Smooth muscle cell (in vitro differentiated cells): ENCODE results near the gene CLOCK. TPM values are rescaled to one million over a fixed set of nuclear protein-coding genes. Genes with fewer than 3 reads are reported as not detected.

ENCODE experiments used
- DNase-seq: peaks from one replicate; lab custom pipeline; 2025; ENCODE audit not compliant: unreplicated experiment; lab: John Stamatoyannopoulos, UW
- H2AFZ ChIP-seq: fragments of 200-600 bp; sonication (generic); 2 replicates; pipeline ENCODE4 v1.6.0; 2016; ENCODE audit warnings: antibody characterized with exemption, low read depth, mild to moderate bottlenecking
- H3F3A ChIP-seq: fragments of 200-600 bp; sonication (generic); 2 replicates; pipeline ENCODE4 v1.6.0; 2017; ENCODE audit warnings: antibody characterized with exemption, low read depth
- H3K27ac ChIP-seq: fragments of 200-600 bp; sonication (generic); 2 replicates; pipeline ENCODE4 v1.5.1; 2016; ENCODE audit warnings: low read depth, mild to moderate bottlenecking
- H3K27me3 ChIP-seq: fragments of 200-600 bp; sonication (generic); 2 replicates; pipeline ENCODE4 v1.6.1; 2016; ENCODE audit warnings: low read depth, mild to moderate bottlenecking
- H3K36me3 ChIP-seq: fragments of 200-600 bp; sonication (generic); 2 replicates; pipeline ENCODE4 v1.5.1; 2016; ENCODE audit warnings: low read depth
- H3K4me1 ChIP-seq: fragments of 200-600 bp; sonication (generic); 2 replicates; pipeline ENCODE4 v1.5.1; 2016; ENCODE audit warnings: low read depth
- H3K4me2 ChIP-seq: fragments of 200-600 bp; sonication (generic); 2 replicates; pipeline ENCODE4 v1.6.0; 2016; ENCODE audit warnings: mild to moderate bottlenecking
- H3K4me3 ChIP-seq: fragments of 200-600 bp; sonication (generic); 2 replicates; pipeline ENCODE4 v1.5.1; 2016; ENCODE audit warnings: mild to moderate bottlenecking
- H3K79me2 ChIP-seq: fragments of 200-600 bp; sonication (generic); 2 replicates; pipeline ENCODE4 v1.6.0; 2016; ENCODE audit warnings: low read depth, mild to moderate bottlenecking
- H3K9ac ChIP-seq: fragments of 200-600 bp; sonication (generic); 2 replicates; pipeline ENCODE4 v1.6.0; 2016; ENCODE audit warnings: low read depth
- H3K9me3 ChIP-seq: fragments of 200-600 bp; sonication (generic); replicated peaks from 2 replicates; pipeline ENCODE4 v1.5.1; 2016; ENCODE audit warnings: low read depth
- H4K20me1 ChIP-seq: fragments of 200-600 bp; sonication (generic); 2 replicates; pipeline ENCODE4 v1.6.0; 2016; ENCODE audit warnings: low read depth
- WGBS: methylation state at CpG from one replicate; pipeline ENCODE4 v1.1.7; 2016; ENCODE audit warnings: low lambda C conversion rate; 5-methylcytosine and 5-hydroxymethylcytosine counted together
- polyA plus RNA-seq: library from polyadenylated mRNA; unstranded; fragments of >200 nt; fragmentation: Nextera tagmentation; extraction: Ambion mirVana; gene quantifications from 2 replicates; pipeline ENCODE4 v1.2.1, GENCODE V29; 2016
- total RNA-seq: library from RNA; depleted of rRNA; stranded (reverse); fragments of >200 nt; gene quantifications from 2 replicates; pipeline ENCODE4 v1.2.3, GENCODE V29; 2014
- TF ChIP-seq, protein P1 (sequence below): fragments of 200-600 bp; sonication (generic); IDR thresholded peaks from 2 replicates; pipeline ENCODE4 v1.5.1; 2017; ENCODE audit warnings: borderline replicate concordance, mild to moderate bottlenecking, antibody characterized with exemption; ENCODE audit not compliant: insufficient read depth, poor library complexity, severe bottlenecking

The CLOCK gene
- total and polyA plus RNA-seq, 2 experiments from 2014 or later: 5.9 to 32.3 TPM

DNA sequence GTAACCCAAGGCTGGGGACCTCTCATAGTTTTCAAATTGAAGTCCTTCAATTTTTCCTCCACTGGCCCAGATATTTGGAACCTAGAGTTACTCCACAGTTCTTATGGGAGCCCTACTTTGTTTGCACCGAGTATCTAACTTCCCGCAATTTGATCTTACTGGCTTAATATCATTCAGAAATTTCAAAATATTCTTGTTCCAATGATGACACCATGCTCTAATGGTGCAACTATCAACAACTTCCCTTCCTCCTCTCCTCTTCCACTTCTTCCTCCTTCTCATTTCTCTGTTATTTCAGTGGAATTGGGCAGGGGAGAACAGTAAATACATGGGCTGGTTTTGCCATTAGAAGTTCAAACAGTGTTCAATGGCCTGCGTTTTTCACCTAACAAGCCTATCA lies 25.1 kb upstream of the CLOCK start:
- WGBS: 92% methylated on average over 3 of the region's 3 CpGs
- no peaks in the 10 kb centered on the region for H4K20me1 ChIP-seq
- no peak overlapping the region for H3K4me2 ChIP-seq
- no peak overlapping the region for H3K27ac ChIP-seq
- no peak overlapping the region for H3K4me3 ChIP-seq
- no peaks in the 10 kb centered on the region for H3K4me1 ChIP-seq
- no peaks in the 10 kb centered on the region for H3K27me3 ChIP-seq
- H2AFZ ChIP-seq: no peak overlapping the region
- no peaks in the 10 kb centered on the region for H3F3A ChIP-seq
- peaks cover 5% of the 10 kb centered on the region for H3K36me3 ChIP-seq
- H3K9me3 ChIP-seq: peaks cover 6% of the 10 kb centered on the region
- TF ChIP-seq, protein P1, sequence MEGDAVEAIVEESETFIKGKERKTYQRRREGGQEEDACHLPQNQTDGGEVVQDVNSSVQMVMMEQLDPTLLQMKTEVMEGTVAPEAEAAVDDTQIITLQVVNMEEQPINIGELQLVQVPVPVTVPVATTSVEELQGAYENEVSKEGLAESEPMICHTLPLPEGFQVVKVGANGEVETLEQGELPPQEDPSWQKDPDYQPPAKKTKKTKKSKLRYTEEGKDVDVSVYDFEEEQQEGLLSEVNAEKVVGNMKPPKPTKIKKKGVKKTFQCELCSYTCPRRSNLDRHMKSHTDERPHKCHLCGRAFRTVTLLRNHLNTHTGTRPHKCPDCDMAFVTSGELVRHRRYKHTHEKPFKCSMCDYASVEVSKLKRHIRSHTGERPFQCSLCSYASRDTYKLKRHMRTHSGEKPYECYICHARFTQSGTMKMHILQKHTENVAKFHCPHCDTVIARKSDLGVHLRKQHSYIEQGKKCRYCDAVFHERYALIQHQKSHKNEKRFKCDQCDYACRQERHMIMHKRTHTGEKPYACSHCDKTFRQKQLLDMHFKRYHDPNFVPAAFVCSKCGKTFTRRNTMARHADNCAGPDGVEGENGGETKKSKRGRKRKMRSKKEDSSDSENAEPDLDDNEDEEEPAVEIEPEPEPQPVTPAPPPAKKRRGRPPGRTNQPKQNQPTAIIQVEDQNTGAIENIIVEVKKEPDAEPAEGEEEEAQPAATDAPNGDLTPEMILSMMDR: no peak
- no peak overlapping the region for H3K9ac ChIP-seq
- DNase-seq: no peak
- no peaks in the 10 kb centered on the region for H3K79me2 ChIP-seq

GRCh38 chr4:55568905-55569504 lies 22.3 kb upstream of the CLOCK start:
- H3K9ac ChIP-seq: no peak overlapping the region
- DNase-seq: no peak
- H3K9me3 ChIP-seq: no peaks in the 10 kb centered on the region
- no peaks in the 10 kb centered on the region for H3K36me3 ChIP-seq
- no peaks in the 10 kb centered on the region for H4K20me1 ChIP-seq
- no peaks in the 10 kb centered on the region for H3K4me1 ChIP-seq
- H3K4me3 ChIP-seq: no peak overlapping the region
- no peaks in the 10 kb centered on the region for H3K27me3 ChIP-seq
- WGBS: 91% methylated on average over 1 of the region's 1 CpG
- no peak overlapping the region for H2AFZ ChIP-seq
- no peak overlapping the region for H3K27ac ChIP-seq
- TF ChIP-seq, protein P1: no peak
- no peaks in the 10 kb centered on the region for H3K79me2 ChIP-seq
- no peaks in the 10 kb centered on the region for H3F3A ChIP-seq
- no peak overlapping the region for H3K4me2 ChIP-seq

DNA sequence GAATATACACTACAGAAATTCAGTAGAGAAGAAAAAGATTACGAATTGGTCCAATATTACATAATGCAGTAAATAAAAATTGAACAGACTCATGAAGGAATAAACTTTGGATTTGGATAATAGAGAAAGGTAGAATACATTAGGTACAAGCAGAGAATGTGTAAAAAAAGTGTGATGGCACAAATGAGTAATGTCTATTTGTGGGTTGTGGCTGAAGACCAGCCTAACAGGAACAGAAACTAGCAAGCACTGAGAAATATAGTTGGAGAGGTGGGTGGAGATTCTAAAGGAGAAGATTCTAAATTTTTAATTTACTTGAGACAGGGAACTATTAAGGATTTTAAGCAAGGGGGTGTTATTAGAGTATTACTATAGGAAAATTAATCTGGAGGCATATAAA lies 15.2 kb upstream of the CLOCK start:
- H4K20me1 ChIP-seq: no peaks in the 10 kb centered on the region
- H3K4me3 ChIP-seq: no peak overlapping the region
- H2AFZ ChIP-seq: no peak overlapping the region
- TF ChIP-seq, protein P1: no peak
- H3F3A ChIP-seq: no peaks in the 10 kb centered on the region
- H3K79me2 ChIP-seq: no peaks in the 10 kb centered on the region
- H3K27me3 ChIP-seq: no peaks in the 10 kb centered on the region
- DNase-seq: no peak
- H3K9ac ChIP-seq: no peak overlapping the region
- WGBS: 98% methylated on average over 1 of the region's 1 CpG
- no peaks in the 10 kb centered on the region for H3K36me3 ChIP-seq
- no peak overlapping the region for H3K4me2 ChIP-seq
- no peaks in the 10 kb centered on the region for H3K9me3 ChIP-seq
- no peaks in the 10 kb centered on the region for H3K4me1 ChIP-seq
- no peak overlapping the region for H3K27ac ChIP-seq

- Histone ChIP-seq H3K4me1 (no peaks in the 10 kb centered on the region), H3K4me2 (no peak overlapping the region), H3K27me3 (no peaks in the 10 kb centered on the region), H3K9me3 (no peaks in the 10 kb centered on the region), H3K36me3 (no peaks in the 10 kb centered on the region), H3K4me3 (no peak overlapping the region), H2AFZ (no peak overlapping the region), H3K79me2 (no peaks in the 10 kb centered on the region), H4K20me1 (no peaks in the 10 kb centered on the region), H3K9ac (no peak overlapping the region), H3F3A (no peaks in the 10 kb centered on the region), H3K27ac (no peak overlapping the region)
- no peak for DNase-seq
- WGBS: 93% methylated on average over 3 of the region's 3 CpGs
- TF ChIP-seq, protein P1: no peak
Measured at GRCh38 chr4:55560096-55560495, 13.4 kb upstream of the CLOCK start.
